ENCODE measurements around the gene EML4.
"Not testable (repeated sequence)": the region's sequence is repeated elsewhere in the genome, so short reads cannot be mapped to it uniquely, and the experiment has no call there.

Gene EML4

DNA sequence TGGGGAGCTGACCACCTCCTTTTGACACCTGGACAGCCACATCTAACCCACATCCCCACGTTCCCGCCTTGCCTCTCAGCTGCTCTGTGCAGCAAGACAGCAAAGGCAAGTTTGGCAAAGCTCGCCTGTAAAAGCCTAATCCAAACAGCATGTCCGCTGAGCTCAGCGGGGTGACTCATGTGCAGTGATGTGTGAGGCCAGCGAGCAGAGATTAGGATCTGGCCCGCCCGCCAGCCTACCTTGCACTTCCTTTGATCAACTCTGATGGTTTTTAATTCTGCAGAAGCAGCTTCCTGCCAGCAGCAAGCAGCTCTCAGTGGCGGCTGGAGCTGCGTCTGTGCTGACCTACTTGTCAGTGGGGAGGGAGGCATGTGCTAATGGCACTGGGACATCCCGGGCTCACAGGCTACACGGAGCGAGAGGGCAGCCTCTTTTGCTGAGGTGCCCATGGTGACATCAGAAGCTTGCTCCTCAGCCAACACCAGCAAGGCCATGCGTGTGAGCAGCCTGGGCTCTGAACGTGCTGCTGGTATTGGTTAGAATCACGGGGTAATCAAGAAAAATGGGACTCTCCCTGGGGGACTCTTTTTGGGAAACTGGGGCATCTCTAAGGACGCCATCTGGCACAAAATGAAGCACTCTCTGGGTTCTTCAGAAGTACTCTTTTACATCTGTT lies 36.0 kb upstream of the EML4 start:
- TF ChIP-seq, protein P1, sequence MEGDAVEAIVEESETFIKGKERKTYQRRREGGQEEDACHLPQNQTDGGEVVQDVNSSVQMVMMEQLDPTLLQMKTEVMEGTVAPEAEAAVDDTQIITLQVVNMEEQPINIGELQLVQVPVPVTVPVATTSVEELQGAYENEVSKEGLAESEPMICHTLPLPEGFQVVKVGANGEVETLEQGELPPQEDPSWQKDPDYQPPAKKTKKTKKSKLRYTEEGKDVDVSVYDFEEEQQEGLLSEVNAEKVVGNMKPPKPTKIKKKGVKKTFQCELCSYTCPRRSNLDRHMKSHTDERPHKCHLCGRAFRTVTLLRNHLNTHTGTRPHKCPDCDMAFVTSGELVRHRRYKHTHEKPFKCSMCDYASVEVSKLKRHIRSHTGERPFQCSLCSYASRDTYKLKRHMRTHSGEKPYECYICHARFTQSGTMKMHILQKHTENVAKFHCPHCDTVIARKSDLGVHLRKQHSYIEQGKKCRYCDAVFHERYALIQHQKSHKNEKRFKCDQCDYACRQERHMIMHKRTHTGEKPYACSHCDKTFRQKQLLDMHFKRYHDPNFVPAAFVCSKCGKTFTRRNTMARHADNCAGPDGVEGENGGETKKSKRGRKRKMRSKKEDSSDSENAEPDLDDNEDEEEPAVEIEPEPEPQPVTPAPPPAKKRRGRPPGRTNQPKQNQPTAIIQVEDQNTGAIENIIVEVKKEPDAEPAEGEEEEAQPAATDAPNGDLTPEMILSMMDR (IDR thresholded peaks at IDR 0.05; ENCODE audit: control insufficient read depth, extremely low read depth, insufficient read depth), result no peak
- H3K4me3 ChIP-seq (ENCODE audit: low read depth, low read length), result no peak overlapping the region
- DNase-seq (ENCODE audit: low read depth), result peak; percentile 83

DNA sequence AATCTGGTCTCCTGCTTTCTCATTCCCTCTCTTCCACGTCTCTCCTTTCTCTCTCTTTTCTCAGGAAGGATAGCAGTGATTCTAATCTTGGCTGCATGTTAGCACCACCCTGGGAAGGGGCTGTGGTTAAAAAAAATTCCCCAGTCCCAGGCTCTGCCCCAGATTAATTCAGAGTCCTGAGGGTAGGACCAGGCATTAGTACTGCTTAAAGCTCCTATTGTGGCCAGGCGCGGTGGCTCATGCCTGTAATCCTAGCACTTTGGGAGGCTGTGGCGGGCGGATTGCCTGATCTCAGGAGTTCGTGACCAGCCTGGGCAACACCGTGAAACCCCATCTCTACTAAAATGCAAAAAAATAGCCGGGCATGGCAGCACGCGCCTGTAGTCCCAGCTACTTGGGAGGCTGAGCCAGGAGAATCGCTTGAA lies 35.4 kb upstream of the EML4 start:
- no peak overlapping the region for H3K4me3 ChIP-seq (ENCODE audit: low read depth, low read length)
- no peak for DNase-seq (ENCODE audit: low read depth)
- TF ChIP-seq, protein P1 (IDR thresholded peaks at IDR 0.05; ENCODE audit: control insufficient read depth, extremely low read depth, insufficient read depth), result no peak

DNA sequence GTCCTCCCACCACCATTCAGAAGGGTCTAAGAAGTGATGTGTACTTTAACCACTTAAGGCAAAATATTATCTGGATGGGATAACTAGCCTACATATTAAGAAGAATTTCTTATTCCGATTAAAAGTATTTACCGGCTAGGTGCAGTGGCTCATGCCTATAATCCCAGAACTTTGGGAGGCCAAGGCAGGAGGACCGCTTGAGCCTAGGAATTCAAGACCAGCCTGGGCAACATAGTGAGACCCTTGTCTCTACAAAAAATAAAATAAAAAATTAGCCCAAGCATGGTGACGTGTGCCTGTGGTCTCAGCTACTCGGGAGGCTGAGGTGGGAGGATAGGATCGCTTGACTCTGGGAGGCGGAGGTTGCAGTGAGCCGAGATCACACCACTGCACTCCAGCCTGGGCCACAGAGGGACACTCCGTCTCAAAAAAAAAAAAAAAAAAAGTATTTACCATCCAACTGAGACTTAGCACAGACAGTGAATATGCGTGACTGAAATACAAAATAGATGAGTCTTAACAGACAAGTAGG lies 34.7 kb upstream of the EML4 start:
- DNase-seq (ENCODE audit: low read depth); H3K4me3 ChIP-seq (ENCODE audit: low read depth, low read length): not testable (repeated sequence)

DNA sequence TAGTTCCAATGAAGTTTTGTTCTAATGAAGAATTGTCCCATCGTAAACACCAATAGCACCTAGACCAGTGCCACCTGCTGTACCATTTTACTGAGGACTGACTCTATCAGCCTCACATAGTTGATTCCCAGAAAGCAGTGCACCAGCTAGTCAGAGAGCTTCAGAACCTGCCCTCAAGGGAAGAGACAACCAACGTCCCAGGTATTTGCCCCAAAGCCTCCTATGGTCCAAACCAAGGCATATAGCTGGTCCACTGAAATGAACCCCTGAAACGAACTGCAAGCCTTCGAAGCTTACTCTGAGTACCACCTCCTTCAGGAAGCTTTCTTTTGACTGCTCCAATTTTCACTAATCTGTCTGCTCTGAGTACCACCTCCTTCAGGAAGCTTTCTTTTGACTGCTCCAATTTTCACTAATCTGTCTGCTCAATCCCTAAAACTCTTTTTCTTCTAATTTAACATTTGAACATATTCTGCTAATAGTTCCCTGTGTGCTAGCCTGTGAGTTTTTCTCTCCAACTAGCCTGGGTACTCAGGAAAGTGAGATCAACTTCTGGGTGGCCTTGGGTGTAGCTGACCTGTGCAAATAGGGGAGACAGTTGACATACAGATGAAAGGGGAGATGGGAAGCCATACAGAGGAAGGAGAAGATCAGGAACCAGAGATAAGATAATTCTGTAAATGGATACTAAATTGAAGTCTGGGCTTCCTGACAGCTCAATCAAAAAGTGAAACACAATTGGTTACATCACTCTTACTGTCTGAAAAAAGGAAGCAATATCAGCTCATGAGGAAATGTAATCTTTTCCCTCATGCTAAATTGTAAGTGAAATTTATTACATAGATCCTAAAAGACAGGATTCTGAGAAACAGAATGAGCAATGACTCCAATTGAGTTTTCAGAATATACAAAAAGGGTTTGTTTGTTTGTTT lies 33.5 kb upstream of the EML4 start:
- H3K4me3 ChIP-seq (ENCODE audit: low read depth, low read length), result no peak overlapping the region
- TF ChIP-seq, protein P1 (IDR thresholded peaks at IDR 0.05; ENCODE audit: control insufficient read depth, extremely low read depth, insufficient read depth), result no peak
- DNase-seq (ENCODE audit: low read depth), result no peak

DNA sequence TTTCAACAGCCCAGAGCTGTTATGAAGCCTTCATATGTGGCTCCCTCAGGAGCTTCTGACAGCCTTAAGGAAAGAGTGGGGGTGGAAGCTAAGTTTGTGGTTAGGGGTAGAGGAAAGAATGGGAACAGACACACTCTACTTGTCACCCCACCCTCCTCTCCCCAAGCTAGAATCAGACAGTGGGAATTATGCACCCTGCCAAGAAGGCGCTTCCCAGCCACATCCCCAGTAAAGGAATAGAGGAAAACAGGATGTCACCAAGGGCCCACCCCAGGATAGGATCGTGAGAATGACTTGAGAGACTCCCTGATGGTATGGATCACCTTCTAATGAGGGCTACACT lies 32.4 kb upstream of the EML4 start:
- no peak for DNase-seq (ENCODE audit: low read depth)
- TF ChIP-seq, protein P1 (IDR thresholded peaks at IDR 0.05; ENCODE audit: control insufficient read depth, extremely low read depth, insufficient read depth), result no peak
- no peak overlapping the region for H3K4me3 ChIP-seq (ENCODE audit: low read depth, low read length)

DNA sequence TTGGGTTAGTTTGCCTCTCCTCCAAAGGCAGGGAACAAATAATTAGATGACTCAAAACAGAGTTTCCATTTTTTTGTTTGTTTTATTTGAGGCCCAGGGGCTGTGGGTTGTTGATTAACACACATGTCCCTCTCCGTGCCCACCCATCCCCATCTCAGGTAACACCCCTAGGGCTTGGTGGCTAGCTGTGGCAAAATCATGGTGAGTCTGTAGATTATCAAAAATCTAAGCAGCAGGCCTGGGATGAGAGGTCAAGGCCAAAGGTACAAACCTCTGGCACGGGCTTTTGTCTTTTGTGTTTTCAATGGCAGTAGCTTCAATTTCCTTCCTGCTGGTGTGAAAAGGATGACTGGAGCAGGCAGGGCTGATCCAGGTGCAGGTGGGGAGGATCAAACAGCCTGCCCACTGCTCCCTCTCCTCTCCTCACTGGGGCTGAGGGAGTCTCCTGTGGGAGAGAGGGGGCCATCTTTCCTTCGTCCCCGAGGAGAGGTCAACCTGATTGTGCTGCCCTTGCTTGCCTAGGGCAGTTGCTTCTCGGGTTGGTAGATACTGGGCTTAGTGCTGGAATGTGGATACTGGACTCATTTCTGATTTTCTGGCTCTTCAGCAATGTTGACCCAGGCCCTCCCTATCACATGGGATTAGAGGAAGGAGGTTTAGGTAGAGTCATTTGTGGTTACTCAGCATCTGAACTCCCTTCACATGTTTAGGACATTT lies 31.9 kb upstream of the EML4 start:
- no peak overlapping the region for H3K4me3 ChIP-seq (ENCODE audit: low read depth, low read length)
- TF ChIP-seq, protein P1 (IDR thresholded peaks at IDR 0.05; ENCODE audit: control insufficient read depth, extremely low read depth, insufficient read depth), result no peak
- DNase-seq (ENCODE audit: low read depth), result no peak
